COR-L47 (cell line): ENCODE measurements around the gene OGFOD3.
"Not testable (repeated sequence)": the region's sequence is repeated elsewhere in the genome, so short reads cannot be mapped to it uniquely, and the experiment has no call there.

Source experiments
- DNase-seq: peaks from one replicate; lab custom pipeline; 2025; lab: John Stamatoyannopoulos, UW

The OGFOD3 gene

DNA sequence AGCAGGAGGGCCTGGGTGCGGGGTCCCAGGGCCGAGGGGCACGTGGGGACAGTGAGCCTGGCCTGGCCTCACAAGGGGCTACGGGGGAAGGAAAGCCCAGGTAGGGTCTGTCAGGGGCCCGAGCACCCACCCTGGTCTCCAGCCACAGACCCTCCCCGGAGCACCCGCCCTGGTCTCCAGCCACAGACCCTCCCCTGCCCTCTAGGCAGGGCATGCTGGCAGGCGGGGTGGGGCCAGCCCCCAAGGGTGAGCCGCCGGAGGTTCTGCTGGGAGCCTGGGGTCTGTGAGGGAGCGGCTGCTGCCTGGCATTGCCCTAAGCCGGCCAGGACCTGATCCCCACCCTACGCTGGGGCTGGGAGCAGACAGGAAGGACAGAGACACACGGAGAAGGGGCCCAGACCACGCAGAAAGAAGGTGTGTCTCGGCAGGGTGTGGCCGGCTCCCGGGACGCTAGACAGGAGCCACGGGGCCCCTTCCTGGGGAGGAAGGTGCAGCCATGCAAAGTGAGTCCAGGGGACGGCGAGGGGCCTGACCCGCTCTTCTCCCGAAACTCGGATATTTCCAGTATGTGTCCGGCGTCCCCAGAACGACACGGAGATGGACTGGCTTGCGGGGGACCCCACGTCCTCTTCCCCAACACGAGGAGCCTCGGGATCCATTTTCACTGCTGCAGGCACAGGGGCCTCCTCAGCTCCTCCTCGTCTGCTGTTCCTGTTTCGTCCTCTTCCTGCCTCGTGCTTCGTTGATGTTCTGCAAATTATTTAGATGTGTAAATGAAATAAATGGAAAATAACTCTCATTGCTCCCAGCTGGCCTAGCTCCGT lies 31.3 kb downstream of the OGFOD3 start:
- no peak for DNase-seq

DNA sequence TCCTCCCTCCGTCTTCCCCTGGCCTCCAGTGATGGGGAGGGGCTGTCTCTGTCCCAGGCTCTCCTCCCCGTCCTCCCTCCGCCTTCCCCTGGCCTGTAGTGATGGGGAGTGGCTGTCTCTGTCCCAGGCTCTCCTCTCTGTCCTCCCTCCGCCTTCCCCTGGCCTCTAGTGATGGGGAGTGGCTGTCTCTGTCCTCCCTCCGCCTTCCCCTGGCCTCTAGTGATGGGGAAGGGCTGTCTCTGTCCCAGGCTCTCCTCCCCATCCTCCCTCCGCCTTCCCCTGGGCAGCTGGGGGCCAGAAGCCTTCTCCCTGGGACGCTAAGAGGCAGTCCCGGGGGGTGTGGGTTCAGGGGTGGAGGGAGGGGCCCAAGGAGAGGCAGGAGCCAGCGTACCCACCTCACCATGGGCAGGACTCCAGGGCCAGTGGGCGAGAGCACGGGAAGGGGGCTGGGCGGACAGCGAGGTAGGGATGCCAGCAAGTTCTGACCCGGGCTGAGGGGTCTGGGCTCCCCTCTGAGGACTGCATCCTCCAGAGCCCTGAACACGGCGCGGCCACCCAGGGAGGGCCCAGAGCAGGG lies 32.0 kb downstream of the OGFOD3 start:
- DNase-seq, result no peak

DNA sequence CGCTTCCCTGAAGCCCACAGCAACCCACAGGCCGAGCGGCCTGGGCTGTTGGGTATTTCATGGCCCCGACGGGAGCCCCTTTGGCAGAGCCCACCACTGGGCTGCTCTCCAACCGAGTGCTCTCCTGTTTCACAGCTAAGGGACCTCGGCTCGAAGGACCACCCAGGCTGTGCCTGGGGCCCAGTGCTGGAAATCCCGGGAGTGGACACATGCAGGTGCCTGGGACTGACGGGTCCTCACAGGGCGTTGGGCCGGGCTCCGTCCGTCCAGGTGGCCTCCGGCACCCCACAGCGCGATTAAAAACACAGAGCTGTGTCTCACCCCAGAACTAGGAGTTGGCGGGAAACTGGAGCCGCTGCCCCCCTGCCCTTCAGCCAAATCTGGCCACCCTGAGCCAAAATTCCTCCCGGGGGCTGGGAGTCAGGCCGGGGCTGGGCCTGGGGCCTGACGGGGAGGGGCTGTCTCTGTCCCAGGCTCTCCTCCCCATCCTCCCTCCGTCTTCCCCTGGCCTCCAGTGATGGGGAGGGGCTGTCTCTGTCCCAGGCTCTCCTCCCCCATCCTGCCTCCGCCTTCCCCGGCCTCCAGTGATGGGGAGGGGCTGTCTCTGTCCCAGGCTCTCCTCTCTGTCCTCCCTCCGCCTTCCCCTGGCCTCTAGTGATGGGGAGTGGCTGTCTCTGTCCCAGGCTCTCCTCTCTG lies 32.7 kb downstream of the OGFOD3 start:
- no peak for DNase-seq

DNA sequence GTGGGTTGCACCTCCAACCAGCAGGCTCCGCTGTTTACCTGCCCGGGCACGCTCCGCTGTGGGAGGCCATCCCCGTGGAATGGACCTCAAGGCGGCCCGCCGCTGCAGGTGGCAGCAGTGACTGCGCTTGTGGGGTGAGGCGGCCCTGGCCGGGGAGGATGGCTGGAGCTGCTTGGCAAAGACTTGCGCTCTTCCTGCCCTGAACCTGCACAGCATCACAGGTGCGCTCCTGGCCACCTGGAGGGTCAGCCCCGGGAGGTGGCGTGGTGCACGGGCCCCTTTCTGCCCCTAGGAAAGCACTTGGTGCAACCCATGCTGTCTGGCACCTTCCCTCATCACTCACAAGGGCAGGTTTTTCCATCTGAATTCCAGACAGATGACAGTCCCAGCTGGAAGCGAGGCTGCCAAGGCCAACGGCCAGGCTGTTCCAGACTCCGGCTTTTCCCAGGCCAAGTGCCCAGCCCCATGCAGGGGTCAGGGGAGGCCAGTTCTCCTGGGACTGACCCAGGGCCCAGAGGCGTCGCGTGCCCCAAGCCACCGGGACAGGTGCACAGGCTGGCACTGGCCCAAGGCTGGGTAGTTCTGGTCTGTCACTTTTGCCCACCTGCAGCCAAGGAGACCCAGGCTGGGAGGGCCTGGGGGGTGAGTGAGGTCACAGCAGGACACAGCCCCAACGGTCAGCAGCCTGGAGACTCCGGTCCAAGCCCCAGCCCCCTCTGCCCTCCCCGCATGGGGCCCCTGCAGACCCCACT lies 33.5 kb downstream of the OGFOD3 start:
- DNase-seq, result peak; percentile 93

DNA sequence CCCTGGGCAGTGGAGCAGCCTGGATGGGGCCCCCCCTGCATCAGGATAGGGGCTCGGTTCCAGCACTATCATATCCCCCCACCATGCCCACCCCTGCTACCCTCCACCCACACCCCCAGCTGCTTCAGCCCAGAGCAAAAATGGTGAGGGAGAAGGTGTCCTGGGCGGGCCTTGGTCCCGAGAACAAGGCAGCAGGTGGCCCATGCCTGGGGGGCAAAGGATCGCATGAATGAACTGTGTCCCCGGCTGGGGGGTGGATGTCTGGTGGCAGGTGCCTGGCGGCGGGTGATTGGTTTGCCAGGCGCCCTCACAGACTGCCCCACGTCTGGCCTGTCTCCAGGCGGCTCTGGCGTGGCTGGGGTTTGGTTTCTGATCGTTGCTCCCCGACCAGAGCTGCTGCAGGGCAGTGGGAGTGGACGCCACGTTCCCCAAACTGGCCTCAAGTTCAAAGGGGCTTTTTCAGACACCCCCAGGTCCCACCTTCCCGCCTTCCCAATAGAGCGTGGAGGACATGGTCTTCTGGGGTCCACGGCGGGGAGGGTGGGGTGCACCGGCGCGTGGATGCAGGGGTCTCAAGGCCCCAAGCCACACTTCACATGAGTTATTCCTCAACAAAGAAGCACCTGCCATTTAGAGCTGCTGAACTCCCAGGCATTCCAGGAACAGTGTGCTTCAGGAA lies 34.2 kb downstream of the OGFOD3 start:
- no peak for DNase-seq

DNA sequence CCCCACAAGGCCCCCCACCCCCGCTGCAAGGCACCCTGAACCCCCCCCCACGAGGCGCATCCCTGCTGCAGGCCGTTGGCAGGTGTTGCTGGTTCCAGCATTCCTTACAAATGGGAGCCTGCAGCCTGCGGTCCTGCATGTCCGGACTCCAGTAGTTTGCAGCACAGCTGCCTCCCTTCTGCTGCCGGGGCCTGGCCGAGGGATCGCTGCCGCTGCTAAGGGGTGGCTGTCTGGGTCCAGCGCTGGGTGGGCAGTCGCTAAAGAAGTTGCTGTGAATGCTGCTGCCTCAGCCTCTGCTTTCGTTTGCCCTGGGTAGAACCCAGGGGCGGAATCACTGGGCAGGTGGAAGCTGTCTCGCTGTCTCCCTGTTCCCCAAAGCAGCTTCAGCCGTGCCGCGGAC lies 35.0 kb downstream of the OGFOD3 start:
- no peak for DNase-seq

DNA sequence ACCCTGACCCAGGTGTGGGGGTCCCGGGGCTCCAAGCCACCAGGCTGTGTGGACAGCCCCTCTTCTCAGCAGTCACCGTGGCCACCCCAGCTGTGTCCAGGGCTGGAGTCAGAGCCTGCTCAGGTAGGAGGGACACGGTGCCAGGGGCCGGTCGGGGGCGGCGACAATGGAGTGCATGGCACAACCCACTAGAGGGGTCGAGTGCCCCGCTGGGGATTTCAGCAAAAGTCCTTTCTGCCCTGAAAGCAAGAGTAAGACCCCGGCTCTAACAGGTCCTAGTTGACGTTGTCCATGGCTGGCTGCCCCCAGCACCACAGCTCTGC lies 35.5 kb downstream of the OGFOD3 start:
- DNase-seq, result no peak

DNA sequence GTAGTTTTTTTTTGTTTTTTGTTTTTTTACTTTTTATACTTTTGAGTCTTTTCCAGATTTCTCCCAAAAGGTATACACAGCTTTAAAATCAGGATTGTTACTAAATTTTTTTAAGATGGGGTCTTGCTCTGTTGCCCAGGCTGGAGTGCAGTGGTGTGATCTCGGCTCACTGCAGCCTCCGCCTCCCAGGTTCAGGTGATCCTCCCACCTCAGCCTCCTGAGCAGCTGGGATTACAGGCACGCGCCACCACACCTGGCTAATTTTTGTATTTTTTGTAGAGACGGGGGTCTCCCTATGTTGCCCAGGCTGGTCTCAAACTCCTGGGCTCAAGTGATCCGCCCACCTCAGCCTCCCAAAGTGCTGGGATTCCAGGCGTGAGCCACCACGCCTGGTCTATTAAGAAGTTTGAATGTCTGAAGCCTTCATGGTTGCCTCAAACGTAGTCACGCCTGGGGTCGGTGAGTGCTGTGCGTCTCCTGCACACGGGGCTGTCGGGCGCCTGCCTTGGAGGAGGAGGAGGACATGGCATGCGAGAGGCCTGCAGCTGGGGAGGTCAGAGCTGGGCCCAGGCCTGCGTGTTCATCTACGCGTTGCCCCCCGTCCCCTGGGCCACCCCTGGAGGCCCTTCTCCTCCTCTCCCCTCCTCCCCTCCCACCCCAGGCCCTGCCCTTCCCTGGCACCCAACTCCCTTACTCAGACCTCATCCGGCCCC lies 36.0 kb downstream of the OGFOD3 start:
- DNase-seq, result not testable (repeated sequence)

DNA sequence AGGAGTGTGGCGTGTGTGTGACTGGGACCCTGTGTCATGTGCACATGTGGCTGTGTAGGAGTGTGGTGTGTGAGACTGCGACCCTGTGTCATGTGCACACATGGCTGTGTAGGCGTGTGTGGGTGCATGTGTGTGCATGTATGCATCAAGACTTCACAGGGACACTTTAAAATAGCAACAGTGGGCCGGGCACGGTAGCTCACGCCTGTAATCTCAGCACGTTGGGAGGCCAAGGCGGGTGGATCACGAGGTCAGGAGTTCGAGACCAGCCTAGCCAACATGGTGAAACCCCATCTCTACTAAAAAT lies 36.7 kb downstream of the OGFOD3 start:
- DNase-seq, result not testable (repeated sequence)

DNA sequence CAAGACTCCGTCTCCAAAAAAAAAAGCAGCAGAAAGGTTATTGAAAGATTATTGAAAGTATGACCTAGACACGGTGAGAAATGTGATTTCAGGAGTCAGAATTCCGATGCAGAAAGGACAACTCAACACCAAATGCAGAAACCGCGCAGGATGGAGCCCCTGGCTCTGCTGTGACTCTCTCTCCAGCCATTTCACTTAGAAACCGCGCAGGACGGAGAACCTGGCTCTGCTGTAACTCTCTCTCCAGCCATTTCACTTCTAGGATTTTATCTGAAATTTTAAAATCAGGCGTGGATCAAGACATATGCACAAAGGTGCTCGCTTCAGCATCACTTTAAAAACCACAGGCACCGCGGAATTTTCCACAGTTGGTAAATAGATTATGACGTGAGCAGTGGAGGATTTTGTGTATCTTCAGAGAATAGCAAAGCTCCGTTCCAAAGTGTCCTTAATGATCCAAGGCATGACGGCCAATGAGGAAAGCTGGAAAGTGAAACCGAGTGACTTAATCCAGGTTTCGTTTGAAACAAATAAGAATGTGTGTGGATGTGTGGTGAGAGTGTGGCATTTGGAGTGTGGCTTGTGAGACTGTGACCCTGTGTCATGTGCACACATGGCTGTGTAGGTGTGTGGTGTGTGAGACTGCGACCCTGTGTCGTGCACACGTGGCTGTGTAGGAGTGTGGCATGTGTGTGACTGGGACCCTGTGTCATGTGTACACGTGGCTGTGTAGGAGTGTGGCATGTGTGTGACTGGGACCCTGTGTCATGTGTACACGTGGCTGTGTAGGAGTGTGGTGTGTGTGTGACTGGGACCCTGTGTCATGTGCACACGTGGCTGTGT lies 37.3 kb downstream of the OGFOD3 start:
- no peak for DNase-seq

DNA sequence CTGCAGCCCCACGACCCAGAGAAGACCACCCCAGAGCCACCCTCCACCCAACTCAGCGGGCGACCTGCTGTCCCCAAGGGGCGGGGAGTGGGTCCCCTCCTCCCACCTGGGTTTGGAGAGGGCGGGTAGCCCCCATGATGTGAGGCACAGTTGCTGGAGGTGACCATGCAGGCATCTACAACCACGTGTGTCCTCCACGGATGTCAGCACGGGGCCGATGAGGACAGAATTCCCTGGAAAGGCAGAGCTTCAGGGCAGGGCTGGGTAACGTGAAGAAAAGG lies 39.7 kb downstream of the OGFOD3 start:
- no peak for DNase-seq

DNA sequence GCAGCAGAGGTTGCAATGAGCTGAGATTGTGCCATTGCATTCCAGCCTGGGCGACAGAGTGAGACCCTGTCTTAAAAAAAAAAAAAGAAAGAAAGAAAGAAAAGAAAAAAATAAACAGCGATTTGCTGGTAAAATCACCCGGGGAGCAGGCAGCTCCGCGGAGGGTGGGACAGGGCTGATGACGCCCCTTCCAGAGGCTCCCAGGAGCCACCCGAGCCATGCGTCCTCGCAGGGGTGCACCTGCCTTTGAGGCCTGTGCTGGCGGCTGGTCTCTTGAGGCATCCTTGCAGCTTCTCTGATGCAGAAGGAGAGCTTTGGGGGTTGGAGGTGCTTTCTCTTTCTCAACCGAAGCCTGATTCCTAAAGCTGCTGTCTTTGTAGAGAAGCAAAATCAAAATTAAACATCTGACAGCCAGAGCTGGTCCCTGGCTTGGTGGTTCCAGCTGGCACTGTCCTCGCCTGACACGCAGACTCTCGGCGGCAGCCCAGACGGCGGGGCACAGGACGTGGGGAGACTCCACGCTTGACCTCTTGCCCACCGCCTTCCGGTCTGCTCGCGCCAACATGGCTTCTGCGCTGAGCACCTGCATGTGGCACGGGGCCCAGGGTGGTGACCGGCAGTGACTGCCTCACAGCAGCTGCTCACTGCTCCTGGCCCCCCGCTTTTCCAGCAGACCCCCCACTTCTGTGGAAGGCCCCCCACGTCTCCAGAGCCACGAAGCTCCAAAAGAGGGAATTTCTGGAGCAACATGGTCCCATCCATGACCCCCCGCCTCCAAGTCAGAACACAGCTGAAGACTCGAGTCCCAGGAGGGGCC lies 40.3 kb downstream of the OGFOD3 start:
- DNase-seq, result no peak

DNA sequence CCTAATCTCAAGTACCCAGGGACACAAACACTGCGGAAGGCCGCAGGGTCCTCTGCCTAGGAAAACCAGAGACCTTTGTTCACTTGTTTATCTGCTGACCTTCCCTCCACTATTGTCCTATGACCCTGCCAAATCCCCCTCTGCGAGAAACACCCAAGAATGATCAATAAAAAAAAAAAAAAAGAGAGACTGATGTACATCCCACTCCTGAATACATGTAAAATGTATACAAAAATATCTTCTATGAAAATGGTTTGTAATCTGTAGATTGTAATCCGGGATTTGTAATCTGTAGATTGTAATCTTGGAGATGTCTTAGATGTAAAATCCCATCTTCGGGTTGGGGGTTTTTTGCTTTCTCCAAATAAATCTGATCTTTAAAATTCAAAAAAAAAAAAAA lies 41.1 kb downstream of the OGFOD3 start:
- DNase-seq, result not testable (repeated sequence)

DNA sequence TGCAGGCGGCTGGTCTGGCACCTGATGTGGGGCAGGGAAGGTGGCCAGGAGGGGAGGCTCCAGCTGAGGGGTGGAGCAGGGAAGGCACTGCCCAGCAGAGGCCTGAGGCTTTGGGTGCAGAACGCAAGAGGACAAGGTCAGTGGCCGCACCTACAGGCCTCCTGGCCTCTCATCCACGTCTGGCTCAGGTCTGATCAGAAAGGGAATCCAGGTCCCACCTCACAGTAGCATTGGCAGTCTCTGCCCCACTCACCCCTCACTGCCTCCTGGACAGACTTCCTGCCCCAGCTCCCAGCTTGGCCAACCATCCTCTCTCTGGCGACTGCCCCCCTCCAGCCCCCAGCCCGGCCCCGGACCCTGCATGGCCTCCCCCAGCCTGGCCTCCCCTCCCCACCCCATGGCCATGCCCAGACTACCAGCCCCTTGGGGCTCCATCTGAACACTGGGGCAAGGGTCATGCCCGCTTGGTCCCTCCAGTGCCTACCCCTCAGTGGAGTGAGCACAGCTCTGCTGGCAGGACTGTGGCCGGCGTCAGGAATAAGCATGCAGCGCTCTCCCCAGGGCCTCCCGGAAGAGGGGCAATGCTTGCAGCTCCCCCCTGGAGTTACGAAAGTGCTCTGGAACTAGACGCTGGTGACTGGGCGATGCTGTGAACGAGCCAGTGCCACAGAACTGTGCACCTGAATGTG lies 42.2 kb downstream of the OGFOD3 start:
- DNase-seq, result no peak

DNA sequence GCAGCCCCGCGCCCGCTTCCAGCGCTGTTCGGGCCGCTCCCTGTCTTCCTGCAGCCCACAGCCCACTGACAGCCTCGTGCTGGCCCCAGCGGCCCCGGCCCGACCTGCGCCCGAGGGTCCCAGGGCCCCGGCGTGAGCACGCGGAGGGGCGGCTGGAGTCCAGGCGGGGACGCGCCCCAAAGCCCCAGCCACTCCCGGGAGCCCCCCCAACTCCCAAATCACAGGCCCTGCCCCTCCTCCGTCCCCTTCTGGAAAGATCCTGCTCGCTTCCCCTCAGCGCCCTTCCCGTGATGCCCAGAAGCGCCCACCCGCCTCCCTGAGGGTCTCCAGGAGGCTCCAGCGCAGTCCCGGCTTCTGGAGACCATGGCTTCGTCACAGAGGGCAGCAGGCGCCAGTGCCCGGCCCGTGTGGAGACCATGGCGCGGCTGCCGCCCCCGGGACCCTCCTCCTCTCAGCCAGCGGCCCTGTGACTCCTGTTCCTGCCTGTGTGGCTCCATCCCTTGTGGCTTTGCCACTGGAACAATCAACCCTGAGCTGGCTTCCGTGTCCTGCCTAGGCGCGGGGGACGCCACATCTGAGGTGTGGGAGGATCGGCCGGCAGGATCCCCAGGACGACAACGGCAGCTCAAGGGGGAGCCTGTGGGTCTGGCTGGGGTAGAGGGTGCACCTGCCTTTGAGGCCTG lies 42.9 kb downstream of the OGFOD3 start:
- no peak for DNase-seq

DNA sequence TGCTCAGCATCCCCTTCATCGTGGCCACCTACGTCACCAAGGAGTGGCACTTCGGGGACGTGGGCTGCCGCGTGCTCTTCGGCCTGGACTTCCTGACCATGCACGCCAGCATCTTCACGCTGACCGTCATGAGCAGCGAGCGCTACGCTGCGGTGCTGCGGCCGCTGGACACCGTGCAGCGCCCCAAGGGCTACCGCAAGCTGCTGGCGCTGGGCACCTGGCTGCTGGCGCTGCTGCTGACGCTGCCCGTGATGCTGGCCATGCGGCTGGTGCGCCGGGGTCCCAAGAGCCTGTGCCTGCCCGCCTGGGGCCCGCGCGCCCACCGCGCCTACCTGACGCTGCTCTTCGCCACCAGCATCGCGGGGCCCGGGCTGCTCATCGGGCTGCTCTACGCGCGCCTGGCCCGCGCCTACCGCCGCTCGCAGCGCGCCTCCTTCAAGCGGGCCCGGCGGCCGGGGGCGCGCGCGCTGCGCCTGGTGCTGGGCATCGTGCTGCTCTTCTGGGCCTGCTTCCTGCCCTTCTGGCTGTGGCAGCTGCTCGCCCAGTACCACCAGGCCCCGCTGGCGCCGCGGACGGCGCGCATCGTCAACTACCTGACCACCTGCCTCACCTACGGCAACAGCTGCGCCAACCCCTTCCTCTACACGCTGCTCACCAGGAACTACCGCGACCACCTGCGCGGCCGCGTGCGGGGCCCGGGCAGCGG lies 43.6 kb downstream of the OGFOD3 start:
- DNase-seq, result no peak

DNA sequence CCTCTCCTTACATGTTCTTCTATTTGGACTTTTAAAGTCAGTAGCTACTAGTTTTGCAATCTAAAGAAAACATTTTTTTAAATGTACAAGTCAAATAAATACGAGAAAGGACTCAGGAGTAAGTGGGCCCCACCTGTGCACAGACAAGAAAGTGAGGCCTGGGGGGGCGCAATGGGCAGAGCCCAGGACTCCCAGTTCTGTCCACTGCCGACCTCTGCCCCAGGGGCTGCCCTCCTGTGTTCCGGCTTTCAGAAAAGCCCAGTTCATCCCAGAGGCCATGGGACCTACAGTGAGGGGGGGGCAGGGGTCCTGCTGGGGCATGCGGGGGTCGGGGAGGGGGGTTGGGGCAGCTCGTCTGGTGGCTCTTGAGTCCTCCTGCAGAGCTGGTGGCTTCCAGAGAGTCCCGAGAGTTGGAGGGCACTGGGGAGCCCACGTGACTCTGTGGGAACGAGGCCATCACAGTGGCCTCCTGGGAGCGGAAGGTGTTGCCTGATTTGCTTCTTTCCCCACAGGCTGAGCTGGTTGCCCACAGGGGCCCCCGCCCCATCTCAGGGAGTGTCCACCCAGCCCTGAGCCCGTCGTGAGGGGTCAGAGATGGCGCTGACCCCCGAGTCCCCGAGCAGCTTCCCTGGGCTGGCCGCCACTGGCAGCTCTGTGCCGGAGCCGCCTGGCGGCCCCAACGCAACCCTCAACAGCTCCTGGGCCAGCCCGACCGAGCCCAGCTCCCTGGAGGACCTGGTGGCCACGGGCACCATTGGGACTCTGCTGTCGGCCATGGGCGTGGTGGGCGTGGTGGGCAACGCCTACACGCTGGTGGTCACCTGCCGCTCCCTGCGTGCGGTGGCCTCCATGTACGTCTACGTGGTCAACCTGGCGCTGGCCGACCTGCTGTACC lies 44.4 kb downstream of the OGFOD3 start:
- no peak for DNase-seq
